Liver (tissue), 9 donors: ENCODE data around the gene FST. TPM values are rescaled to one million over a fixed set of nuclear protein-coding genes. Genes with fewer than 3 reads are reported as not detected.
A peak's percentile ranks its signal among the peaks of the same experiment; 100 is the strongest.

Source experiments
- DNase-seq: peaks from one replicate; pipeline ENCODE4 v3.0.0-alpha.2; 2017; ENCODE audit warnings: low spot score
- H3K27ac ChIP-seq, 2 donors: one replicate each; pipeline ENCODE4 v1.7.0; 2013; ENCODE audit warnings: inconsistent platforms in 2 of 2, low read length in 2 of 2, control low read depth in 1 of 2, low read depth in 1 of 2, mild to moderate bottlenecking in 1 of 2
- H3K27me3 ChIP-seq, 4 donors: one replicate each; pipeline versions ENCODE4 v1.6.1 to v1.7.0; 2013; ENCODE audit warnings: low read length in 3 of 4, inconsistent platforms in 1 of 4, mild to moderate bottlenecking in 1 of 4, moderate library complexity in 1 of 4; ENCODE audit not compliant: control insufficient read depth in 4 of 4, insufficient read depth in 4 of 4
- H3K36me3 ChIP-seq, 4 donors: one replicate each; pipeline versions ENCODE4 v1.6.1 to v1.7.0; 2013; ENCODE audit warnings: low read length in 3 of 4, mild to moderate bottlenecking in 3 of 4, low read depth in 1 of 4, moderate library complexity in 1 of 4; ENCODE audit not compliant: control insufficient read depth in 4 of 4, insufficient read depth in 3 of 4
- H3K4me1 ChIP-seq, 4 donors: one replicate each; pipeline versions ENCODE4 v1.6.1 to v1.7.0; 2013; ENCODE audit warnings: low read length in 3 of 4, mild to moderate bottlenecking in 3 of 4, moderate library complexity in 1 of 4; ENCODE audit not compliant: control insufficient read depth in 4 of 4, insufficient read depth in 4 of 4
- H3K4me3 ChIP-seq, 3 donors: one replicate each; pipeline versions ENCODE4 v1.6.1 to v1.7.0; 2013; ENCODE audit warnings: low read length in 3 of 3, control low read depth in 1 of 3, low read depth in 1 of 3, mild to moderate bottlenecking in 1 of 3
- H3K9ac ChIP-seq, 2 donors: one replicate each; pipeline ENCODE4 v1.7.0; 2013; ENCODE audit warnings: low read length in 2 of 2, mild to moderate bottlenecking in 2 of 2, moderate library complexity in 2 of 2, control low read depth in 1 of 2, low read depth in 1 of 2
- H3K9me3 ChIP-seq, 4 donors: one replicate each; pipeline versions ENCODE4 v1.6.1 to v1.7.0; 2013; ENCODE audit warnings: low read length in 3 of 4; ENCODE audit not compliant: control insufficient read depth in 4 of 4
- EGR1 ChIP-seq, 2 donors: IDR thresholded peaks; 2 replicates each; pipeline ENCODE4 v1.6.1; 2016 to 2018; ENCODE audit warnings: antibody characterized with exemption in 2 of 2, low read depth in 2 of 2
- FOXA1 ChIP-seq: IDR thresholded peaks from 2 replicates; pipeline ENCODE4 v1.6.1; 2016; ENCODE audit warnings: antibody characterized with exemption
- GABPA ChIP-seq, 2 donors: IDR thresholded peaks in 1 of 2; conservative IDR thresholded peaks in 1 of 2; 2 replicates each; pipeline ENCODE4 v1.6.1; 2016; ENCODE audit warnings: antibody characterized with exemption in 2 of 2, mild to moderate bottlenecking in 1 of 2, moderate library complexity in 1 of 2
- HNF4A ChIP-seq, 2 donors: conservative IDR thresholded peaks; 2 replicates each; pipeline ENCODE4 v1.6.1; 2016; ENCODE audit warnings: antibody characterized with exemption in 2 of 2, mild to moderate bottlenecking in 2 of 2
- HNF4G ChIP-seq: IDR thresholded peaks from 2 replicates; pipeline ENCODE4 v1.6.1; 2016; ENCODE audit warnings: antibody characterized with exemption
- JUND ChIP-seq, 2 donors: IDR thresholded peaks; 2 replicates each; pipeline ENCODE4 v1.6.1; 2016; ENCODE audit warnings: antibody characterized with exemption in 2 of 2
- MAX ChIP-seq: IDR thresholded peaks from 2 replicates; pipeline ENCODE4 v1.6.1; 2016; ENCODE audit warnings: antibody characterized with exemption
- NR2F2 ChIP-seq: IDR thresholded peaks from 2 replicates; pipeline ENCODE4 v1.6.1; 2016; ENCODE audit warnings: antibody characterized with exemption
- REST ChIP-seq: IDR thresholded peaks from 2 replicates; pipeline ENCODE4 v1.6.1; 2016; ENCODE audit warnings: antibody characterized with exemption, mild to moderate bottlenecking
- SP1 ChIP-seq: IDR thresholded peaks from 2 replicates; pipeline ENCODE4 v1.6.1; 2018; ENCODE audit warnings: antibody characterized with exemption, mild to moderate bottlenecking
- WGBS: extraction: QIAGEN DNeasy Blood & Tissue Kit; methylation state at CpG from one replicate; pipeline ENCODE4 v1.1.7; 2013; 5-methylcytosine and 5-hydroxymethylcytosine counted together
- polyA plus RNA-seq, 2 donors: library from polyadenylated mRNA; stranded (reverse) in 1 of 2; unstranded in 1 of 2; fragments of 200-250 nt in 1 of 2; fragments of >200 nt in 1 of 2; fragmentation: Nextera tagmentation in 1 of 2; extraction: Ambion mirVana in 1 of 2; gene quantifications; one replicate each; pipeline versions ENCODE4 v1.2.1 to v1.2.3, GENCODE V29; 2013 to 2015
- total RNA-seq, 2 donors: library from RNA; depleted of rRNA; stranded (reverse); fragments of >200 nt; gene quantifications; one replicate each; pipeline ENCODE4 v1.2.3, GENCODE V29; 2014
- TF ChIP-seq, protein P1 (sequence below): IDR thresholded peaks from 2 replicates; pipeline ENCODE4 v1.6.1; 2016; ENCODE audit warnings: antibody characterized with exemption
- TF ChIP-seq, protein P2 (sequence below): fragments of 150-350 bp; IDR thresholded peaks from 2 replicates; pipeline ENCODE4 v1.5.1; 2017; ENCODE audit warnings: improper control_type of control experiment, low read depth, low read length; ENCODE audit not compliant: missing input control
- TF ChIP-seq, protein P3 (sequence below): IDR thresholded peaks from 2 replicates; pipeline ENCODE4 v1.6.1; 2016; ENCODE audit warnings: antibody characterized with exemption
- donor health status: healthy.
- donor health status: healthy.
- donor health status: healthy.
- donor health status: healthy.
- donor health status: healthy.

FST gene
- total and polyA plus RNA-seq, 4 donors, result 5.6 to 29.2 (median 16.8) TPM

DNA sequence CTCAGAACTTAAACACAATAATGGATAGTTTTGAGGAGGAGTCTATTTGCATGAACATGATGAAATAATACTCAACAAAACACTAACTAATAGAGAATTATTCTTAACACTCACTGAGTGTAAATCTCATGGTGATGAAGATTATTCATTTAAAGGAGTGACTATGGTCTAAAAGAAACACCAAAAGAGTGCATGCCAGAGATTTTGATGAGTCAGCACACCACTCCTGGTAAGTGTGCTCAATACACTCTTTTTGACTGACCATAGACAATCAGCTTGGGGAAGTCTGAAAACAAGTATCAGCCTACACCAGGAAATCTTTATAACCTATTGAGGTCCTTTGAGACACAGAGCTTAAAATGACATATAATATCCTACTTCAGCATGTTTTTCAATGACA lies 6.8 kb upstream of the FST start:
- H3K4me1 ChIP-seq, result peaks cover 2 to 25% (median 22%) of the 10 kb centered on the region in 4 donors
- DNase-seq, result no peak
- H3K27me3 ChIP-seq, result no peaks in the 10 kb centered on the region
- H3K9me3 ChIP-seq, result no peaks in the 10 kb centered on the region
- TF ChIP-seq EGR1 (IDR thresholded peaks at IDR 0.05; ENCODE audit: low read depth in 2 of 2) (no peak), FOXA1 (no peak), HNF4A (conservative IDR thresholded peaks at IDR 0.05) (no peak)
- TF ChIP-seq, protein P1, sequence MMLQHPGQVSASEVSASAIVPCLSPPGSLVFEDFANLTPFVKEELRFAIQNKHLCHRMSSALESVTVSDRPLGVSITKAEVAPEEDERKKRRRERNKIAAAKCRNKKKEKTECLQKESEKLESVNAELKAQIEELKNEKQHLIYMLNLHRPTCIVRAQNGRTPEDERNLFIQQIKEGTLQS, result no peak
- no peak overlapping the region for H3K9ac ChIP-seq
- no peak overlapping the region for H3K27ac ChIP-seq
- no peaks in the 10 kb centered on the region for H3K36me3 ChIP-seq
- no peak overlapping the region for H3K4me3 ChIP-seq

- Histone ChIP-seq H3K4me3 (no peak overlapping the region), H3K9ac (no peak overlapping the region), H3K9me3 (no peaks in the 10 kb centered on the region), H3K27ac (no peak overlapping the region), H3K27me3 (no peaks in the 10 kb centered on the region), H3K4me1 (peaks cover 4 to 32% (median 24%) of the 10 kb centered on the region in 4 donors), H3K36me3 (no peaks in the 10 kb centered on the region)
- DNase-seq, result no peak
- WGBS, result 87% methylated on average over 2 of the region's 2 CpGs
- TF ChIP-seq REST (no peak), JUND (IDR thresholded peaks at IDR 0.05) (no peak), SP1 (no peak), NR2F2 (no peak), HNF4A (conservative IDR thresholded peaks at IDR 0.05) (peak in 1 of 2 donors; percentile 6), HNF4G (no peak), GABPA (IDR thresholded peaks at IDR 0.05 in 1 of 2, conservative IDR thresholded peaks at IDR 0.05 in 1 of 2) (no peak), FOXA1 (no peak), MAX (peak; percentile 16), EGR1 (IDR thresholded peaks at IDR 0.05; ENCODE audit: low read depth in 2 of 2) (no peak)
- TF ChIP-seq, protein P2, sequence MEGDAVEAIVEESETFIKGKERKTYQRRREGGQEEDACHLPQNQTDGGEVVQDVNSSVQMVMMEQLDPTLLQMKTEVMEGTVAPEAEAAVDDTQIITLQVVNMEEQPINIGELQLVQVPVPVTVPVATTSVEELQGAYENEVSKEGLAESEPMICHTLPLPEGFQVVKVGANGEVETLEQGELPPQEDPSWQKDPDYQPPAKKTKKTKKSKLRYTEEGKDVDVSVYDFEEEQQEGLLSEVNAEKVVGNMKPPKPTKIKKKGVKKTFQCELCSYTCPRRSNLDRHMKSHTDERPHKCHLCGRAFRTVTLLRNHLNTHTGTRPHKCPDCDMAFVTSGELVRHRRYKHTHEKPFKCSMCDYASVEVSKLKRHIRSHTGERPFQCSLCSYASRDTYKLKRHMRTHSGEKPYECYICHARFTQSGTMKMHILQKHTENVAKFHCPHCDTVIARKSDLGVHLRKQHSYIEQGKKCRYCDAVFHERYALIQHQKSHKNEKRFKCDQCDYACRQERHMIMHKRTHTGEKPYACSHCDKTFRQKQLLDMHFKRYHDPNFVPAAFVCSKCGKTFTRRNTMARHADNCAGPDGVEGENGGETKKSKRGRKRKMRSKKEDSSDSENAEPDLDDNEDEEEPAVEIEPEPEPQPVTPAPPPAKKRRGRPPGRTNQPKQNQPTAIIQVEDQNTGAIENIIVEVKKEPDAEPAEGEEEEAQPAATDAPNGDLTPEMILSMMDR, result no peak
- TF ChIP-seq, protein P1, result no peak
- TF ChIP-seq, protein P3, sequence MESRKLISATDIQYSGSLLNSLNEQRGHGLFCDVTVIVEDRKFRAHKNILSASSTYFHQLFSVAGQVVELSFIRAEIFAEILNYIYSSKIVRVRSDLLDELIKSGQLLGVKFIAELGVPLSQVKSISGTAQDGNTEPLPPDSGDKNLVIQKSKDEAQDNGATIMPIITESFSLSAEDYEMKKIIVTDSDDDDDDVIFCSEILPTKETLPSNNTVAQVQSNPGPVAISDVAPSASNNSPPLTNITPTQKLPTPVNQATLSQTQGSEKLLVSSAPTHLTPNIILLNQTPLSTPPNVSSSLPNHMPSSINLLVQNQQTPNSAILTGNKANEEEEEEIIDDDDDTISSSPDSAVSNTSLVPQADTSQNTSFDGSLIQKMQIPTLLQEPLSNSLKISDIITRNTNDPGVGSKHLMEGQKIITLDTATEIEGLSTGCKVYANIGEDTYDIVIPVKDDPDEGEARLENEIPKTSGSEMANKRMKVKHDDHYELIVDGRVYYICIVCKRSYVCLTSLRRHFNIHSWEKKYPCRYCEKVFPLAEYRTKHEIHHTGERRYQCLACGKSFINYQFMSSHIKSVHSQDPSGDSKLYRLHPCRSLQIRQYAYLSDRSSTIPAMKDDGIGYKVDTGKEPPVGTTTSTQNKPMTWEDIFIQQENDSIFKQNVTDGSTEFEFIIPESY, result no peak
Observed at GRCh38 chr5:53475320-53475719, 5.1 kb upstream of the FST start.
